PFSK-1 (cell line): ENCODE results near the gene AASDH. TPM values are rescaled to one million over a fixed set of nuclear protein-coding genes. Genes with fewer than 3 reads are reported as not detected.

Experiments used
- FOXP2 ChIP-seq: optimal IDR thresholded peaks from 2 replicates; pipeline ENCODE3; 2011; ENCODE audit warnings: borderline replicate concordance, control low read depth, inconsistent platforms; ENCODE audit not compliant: insufficient read depth; ENCODE audit errors: extremely low read length, extremely low read depth
- POLR2AphosphoS5 ChIP-seq: IDR thresholded peaks from 2 replicates; pipeline ENCODE4 v1.6.1; 2012; ENCODE audit warnings: low read depth, mild to moderate bottlenecking, control low read depth, low read length, moderate library complexity
- SIN3A ChIP-seq: IDR thresholded peaks from 2 replicates; pipeline ENCODE4 v1.6.1; 2012; ENCODE audit warnings: mild to moderate bottlenecking, low read length, moderate library complexity, borderline replicate concordance; ENCODE audit not compliant: insufficient read depth
- TAF1 ChIP-seq: IDR thresholded peaks from 2 replicates; pipeline ENCODE4 v1.6.1; 2012; ENCODE audit warnings: low read length, control low read depth, borderline replicate concordance; ENCODE audit not compliant: insufficient read depth
- polyA plus RNA-seq: library from polyadenylated mRNA; unstranded; fragments of >200 nt; gene quantifications from one replicate; pipeline ENCODE4 v1.2.1, GENCODE V29; 2012; ENCODE audit warnings: low read depth, missing spikeins; ENCODE audit not compliant: insufficient read length
- TF ChIP-seq, protein P1 (sequence below), 2 experiments: IDR thresholded peaks; 2 replicates each; pipeline versions ENCODE4 v1.6.1 to v1.8.0; 2011 to 2012; ENCODE audit warnings: low read depth in 2 of 2, low read length in 2 of 2, control low read depth in 1 of 2, inconsistent platforms in 1 of 2, mild to moderate bottlenecking in 1 of 2, moderate library complexity in 1 of 2; ENCODE audit not compliant: insufficient read depth in 1 of 2

Gene AASDH, protein sequence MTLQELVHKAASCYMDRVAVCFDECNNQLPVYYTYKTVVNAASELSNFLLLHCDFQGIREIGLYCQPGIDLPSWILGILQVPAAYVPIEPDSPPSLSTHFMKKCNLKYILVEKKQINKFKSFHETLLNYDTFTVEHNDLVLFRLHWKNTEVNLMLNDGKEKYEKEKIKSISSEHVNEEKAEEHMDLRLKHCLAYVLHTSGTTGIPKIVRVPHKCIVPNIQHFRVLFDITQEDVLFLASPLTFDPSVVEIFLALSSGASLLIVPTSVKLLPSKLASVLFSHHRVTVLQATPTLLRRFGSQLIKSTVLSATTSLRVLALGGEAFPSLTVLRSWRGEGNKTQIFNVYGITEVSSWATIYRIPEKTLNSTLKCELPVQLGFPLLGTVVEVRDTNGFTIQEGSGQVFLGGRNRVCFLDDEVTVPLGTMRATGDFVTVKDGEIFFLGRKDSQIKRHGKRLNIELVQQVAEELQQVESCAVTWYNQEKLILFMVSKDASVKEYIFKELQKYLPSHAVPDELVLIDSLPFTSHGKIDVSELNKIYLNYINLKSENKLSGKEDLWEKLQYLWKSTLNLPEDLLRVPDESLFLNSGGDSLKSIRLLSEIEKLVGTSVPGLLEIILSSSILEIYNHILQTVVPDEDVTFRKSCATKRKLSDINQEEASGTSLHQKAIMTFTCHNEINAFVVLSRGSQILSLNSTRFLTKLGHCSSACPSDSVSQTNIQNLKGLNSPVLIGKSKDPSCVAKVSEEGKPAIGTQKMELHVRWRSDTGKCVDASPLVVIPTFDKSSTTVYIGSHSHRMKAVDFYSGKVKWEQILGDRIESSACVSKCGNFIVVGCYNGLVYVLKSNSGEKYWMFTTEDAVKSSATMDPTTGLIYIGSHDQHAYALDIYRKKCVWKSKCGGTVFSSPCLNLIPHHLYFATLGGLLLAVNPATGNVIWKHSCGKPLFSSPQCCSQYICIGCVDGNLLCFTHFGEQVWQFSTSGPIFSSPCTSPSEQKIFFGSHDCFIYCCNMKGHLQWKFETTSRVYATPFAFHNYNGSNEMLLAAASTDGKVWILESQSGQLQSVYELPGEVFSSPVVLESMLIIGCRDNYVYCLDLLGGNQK
- polyA plus RNA-seq = 4.6 TPM

DNA sequence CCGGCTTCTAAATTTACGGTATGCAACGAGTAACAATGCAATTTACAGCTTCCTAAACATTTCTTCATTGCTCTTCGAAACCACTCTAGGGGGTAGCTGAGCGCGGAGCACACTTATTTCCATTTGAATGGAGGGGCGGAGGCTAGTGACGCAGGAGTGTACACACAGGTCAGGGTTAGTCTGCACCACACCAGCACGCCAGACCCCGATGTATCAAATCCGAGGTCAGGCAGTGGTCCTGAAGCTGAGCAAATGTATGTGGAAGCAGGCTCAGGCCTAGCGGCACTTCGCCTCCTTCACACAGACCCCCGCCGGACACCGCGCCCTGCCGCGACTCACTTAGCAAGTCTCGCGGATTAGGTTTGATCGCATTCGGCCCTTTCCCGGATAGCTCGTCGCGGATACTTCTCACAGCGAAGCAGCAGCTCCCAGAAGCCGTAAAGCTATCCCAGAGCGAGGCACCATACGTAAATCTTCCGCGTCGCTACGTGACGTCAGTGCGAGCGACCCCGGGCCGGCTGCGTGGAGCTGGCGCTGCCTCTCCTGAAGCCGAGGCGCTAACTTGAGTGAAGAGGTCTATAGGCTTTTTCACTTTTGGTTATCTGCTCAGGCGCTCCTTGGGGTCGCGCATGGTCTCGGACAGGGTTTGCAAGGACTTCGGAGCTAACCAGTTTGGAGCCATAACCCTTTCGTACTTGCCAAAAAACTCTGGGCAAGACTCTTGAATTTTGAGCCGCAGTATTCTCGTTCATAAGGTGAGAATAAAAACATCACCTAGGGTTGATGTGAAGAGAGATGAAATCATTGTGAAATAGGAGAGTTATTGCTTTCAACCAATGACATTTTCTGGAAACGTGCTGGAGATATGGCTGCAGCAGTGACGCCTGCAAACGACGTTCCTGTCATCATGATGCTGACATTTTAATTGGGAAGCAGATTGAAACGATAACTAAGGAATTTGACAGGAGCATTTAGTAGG is at the start of gene AASDH:
Gene AASDH (minus strand): TSS at position 469 of the 979 bp plus-strand sequence. CDS start 3,192 bp downstream, outside the sequence.
- TF ChIP-seq, protein P1, sequence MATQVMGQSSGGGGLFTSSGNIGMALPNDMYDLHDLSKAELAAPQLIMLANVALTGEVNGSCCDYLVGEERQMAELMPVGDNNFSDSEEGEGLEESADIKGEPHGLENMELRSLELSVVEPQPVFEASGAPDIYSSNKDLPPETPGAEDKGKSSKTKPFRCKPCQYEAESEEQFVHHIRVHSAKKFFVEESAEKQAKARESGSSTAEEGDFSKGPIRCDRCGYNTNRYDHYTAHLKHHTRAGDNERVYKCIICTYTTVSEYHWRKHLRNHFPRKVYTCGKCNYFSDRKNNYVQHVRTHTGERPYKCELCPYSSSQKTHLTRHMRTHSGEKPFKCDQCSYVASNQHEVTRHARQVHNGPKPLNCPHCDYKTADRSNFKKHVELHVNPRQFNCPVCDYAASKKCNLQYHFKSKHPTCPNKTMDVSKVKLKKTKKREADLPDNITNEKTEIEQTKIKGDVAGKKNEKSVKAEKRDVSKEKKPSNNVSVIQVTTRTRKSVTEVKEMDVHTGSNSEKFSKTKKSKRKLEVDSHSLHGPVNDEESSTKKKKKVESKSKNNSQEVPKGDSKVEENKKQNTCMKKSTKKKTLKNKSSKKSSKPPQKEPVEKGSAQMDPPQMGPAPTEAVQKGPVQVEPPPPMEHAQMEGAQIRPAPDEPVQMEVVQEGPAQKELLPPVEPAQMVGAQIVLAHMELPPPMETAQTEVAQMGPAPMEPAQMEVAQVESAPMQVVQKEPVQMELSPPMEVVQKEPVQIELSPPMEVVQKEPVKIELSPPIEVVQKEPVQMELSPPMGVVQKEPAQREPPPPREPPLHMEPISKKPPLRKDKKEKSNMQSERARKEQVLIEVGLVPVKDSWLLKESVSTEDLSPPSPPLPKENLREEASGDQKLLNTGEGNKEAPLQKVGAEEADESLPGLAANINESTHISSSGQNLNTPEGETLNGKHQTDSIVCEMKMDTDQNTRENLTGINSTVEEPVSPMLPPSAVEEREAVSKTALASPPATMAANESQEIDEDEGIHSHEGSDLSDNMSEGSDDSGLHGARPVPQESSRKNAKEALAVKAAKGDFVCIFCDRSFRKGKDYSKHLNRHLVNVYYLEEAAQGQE (IDR thresholded peaks at IDR 0.05; ENCODE audit: insufficient read depth in 1 of 2, low read depth in 2 of 2, low read length in 2 of 2) = 0 out of 4 replicates have a peak, but pooled peaks of 1 of the 2 experiments have one; percentile 39
- TF ChIP-seq POLR2AphosphoS5 (peak; percentile 94), TAF1 (peak; percentile 75; the same call in 1 of the 2 replicates), SIN3A (peak; percentile 97), FOXP2 (peak; percentile 77)

DNA sequence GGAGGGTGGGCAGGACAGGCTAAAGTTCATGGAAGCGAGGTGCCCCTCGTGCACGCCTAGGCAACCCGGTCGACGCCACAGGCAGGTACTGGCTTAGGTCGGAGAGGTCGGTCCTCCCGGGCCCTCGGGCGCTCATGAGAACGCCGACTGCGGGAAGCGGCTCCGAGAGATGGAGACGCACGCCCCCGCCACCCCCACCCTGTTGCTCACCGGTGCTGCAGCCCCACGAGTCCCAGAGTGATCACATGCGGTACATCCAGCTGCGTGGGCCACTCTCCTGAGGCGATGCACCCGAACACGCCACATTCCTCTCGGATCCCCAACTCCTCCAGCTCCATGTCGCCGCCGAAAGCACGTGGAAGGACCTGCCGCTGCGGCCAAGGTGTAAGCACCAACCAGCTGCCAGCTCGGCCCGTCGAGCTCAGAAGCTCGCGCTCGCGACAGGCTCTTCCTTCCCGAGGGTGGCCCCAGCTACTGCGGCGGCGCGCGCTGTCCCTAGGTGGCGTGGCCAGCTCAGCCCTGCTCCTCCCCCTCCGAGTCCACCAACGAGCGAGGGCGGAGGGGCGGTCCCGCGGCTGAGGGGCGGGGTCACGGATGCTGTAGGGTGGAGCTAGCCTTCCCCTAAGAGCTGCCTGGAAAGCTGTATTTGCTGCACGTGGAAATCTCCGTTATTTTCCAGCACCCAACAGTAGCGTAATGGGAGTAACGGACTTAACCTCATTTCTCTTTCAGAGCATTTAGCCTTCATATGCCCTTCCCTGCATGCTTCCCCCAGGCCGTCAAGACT is 48.0 kb upstream of the AASDH start, which contains the start of gene PPAT:
Gene PPAT (minus strand): TSS at position 476 of the 787 bp plus-strand sequence. CDS start 138 bp downstream, at position 338.
- TF ChIP-seq, protein P1 (IDR thresholded peaks at IDR 0.05; ENCODE audit: insufficient read depth in 1 of 2, low read depth in 2 of 2, low read length in 2 of 2) = no peak
- TF ChIP-seq TAF1 (peak; percentile 74; the same call in 1 of the 2 replicates), POLR2AphosphoS5 (peak; percentile 91), SIN3A (peak; percentile 78; the same call in 1 of the 2 replicates), FOXP2 (peak; percentile 59)

DNA sequence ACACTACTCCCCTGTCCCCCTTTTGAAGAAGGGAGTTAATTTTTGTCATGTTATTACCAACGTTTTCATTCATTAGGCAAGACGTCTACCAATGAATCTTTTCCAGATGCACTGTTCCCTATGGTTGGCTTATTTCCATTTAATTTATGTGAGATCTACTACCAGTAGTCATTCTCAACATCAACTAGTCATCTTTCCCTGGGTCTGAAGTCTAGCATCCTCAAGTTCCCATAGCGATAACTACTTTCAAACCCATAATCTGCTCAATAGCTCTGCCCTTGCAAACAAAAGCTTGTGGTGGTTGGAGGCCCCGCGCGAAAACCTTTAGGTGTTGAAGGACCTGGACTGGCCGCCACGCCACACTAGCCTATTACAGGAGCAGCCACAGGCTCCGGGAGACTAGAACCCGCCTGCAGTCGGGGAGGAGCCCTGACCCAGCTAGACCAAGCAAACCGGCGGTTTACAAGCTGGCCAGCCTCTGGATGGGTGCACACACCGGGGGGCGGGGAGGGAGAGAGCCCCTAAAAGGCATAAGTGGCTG is 47.4 kb upstream of the AASDH start:
- 0 out of 2 replicates have a peak, but pooled peaks have one; percentile 10 for TF ChIP-seq SIN3A
- TF ChIP-seq, protein P1 (IDR thresholded peaks at IDR 0.05; ENCODE audit: insufficient read depth in 1 of 2, low read depth in 2 of 2, low read length in 2 of 2) = no peak
- TF ChIP-seq POLR2AphosphoS5 = no peak
